Activated B cell treated with CpG ODN at 0.5 μM for 24 hours (primary cell): ENCODE measurements around the gene MBOAT7. TPM values are rescaled to one million over a fixed set of nuclear protein-coding genes. Genes with fewer than 3 reads are reported as not detected.

ENCODE experiments used
- ATAC-seq: fragments of 200-7000 bp; cut with Tn5 transposase; one replicate; pipeline ENCODE4 v1.10.0; 2021; ENCODE audit warnings: low read depth, mild to moderate bottlenecking, moderate library complexity
- CTCF ChIA-PET: fragments of 350-600 bp; sonication (Branson Sonifier 250); formaldehyde crosslinking; loops from one replicate; lab custom pipeline; 2021; ENCODE audit warnings: antibody characterized with exemption; lab: Charles Lee
- POLR2A ChIA-PET: fragments of 350-600 bp; sonication (Branson Sonifier 250); formaldehyde crosslinking; loops from one replicate; lab custom pipeline; 2021; ENCODE audit warnings: antibody characterized with exemption; lab: Charles Lee
- DNase-seq: peaks from one replicate; pipeline ENCODE4 v3.0.0; 2022
- H3K27ac Mint-ChIP-seq: one replicate; pipeline ENCODE4 v1.8.0; 2020; ENCODE audit warnings: mixed read lengths
- H3K27me3 Mint-ChIP-seq: one replicate; pipeline ENCODE4 v1.8.0; 2021; ENCODE audit warnings: mixed read lengths
- H3K36me3 Mint-ChIP-seq: one replicate; pipeline ENCODE4 v1.8.0; 2021; ENCODE audit warnings: low read depth, mixed read lengths
- H3K4me1 Mint-ChIP-seq: one replicate; pipeline ENCODE4 v1.8.0; 2021; ENCODE audit warnings: mixed read lengths
- H3K4me3 Mint-ChIP-seq: one replicate; pipeline ENCODE4 v1.8.0; 2020; ENCODE audit warnings: mild to moderate bottlenecking, mixed read lengths
- H3K9me3 Mint-ChIP-seq: one replicate; pipeline ENCODE4 v1.8.0; 2020; ENCODE audit warnings: mixed read lengths
- intact Hi-C: fragments of 100-400 bp; cut with micrococcal nuclease; formaldehyde crosslinking; loops from one replicate; pipeline ENCODE4 v1.15.1; 2024
- total RNA-seq: library from RNA; stranded (reverse); gene quantifications from 2 replicates; pipeline ENCODE4 v1.2.3, GENCODE V29; 2022
- TF ChIP-seq, protein P1 (sequence below): fragments of 200-600 bp; IDR thresholded peaks from one replicate; pipeline ENCODE4 v1.8.0; 2022; ENCODE audit warnings: antibody characterized with exemption, mild to moderate bottlenecking

The MBOAT7 gene
- total RNA-seq, 1 donor from 2014 or later, result 21.4 TPM

DNA sequence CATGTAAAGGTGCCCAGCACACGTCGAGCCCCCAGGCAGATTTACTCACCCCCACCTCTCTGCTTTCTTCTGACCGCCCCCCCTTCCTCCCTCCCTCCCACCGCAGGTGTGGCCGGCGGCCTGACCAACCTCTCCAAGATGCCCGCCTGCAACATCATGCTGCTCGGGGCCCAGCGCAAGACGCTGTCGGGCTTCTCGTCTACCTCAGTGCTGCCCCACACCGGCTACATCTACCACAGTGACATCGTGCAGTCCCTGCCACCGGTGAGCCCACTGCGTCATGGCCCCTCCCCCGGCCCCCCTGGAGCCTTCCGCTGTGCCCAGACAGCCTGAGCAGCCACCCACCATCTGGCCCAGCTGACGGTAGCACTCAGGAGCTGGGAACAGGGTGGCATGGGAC lies 65.0 kb downstream of the MBOAT7 start:
- Mint-ChIP-seq H3K4me1 (no peaks in the 10 kb centered on the region), H3K4me3 (no peak overlapping the region), H3K27ac (no peak overlapping the region), H3K36me3 (peaks cover 85% of the 10 kb centered on the region), H3K27me3 (no peaks in the 10 kb centered on the region), H3K9me3 (no peaks in the 10 kb centered on the region)
- ChIA-PET CTCF (no interaction called here), POLR2A (interaction anchor here (1.0 kb wide), 1 partner anchor 9 kb away, joined by 3 read pairs; the partner anchor contains the start of genes PRPF31 and TFPT)
- intact Hi-C loops, result no loop called here
- DNase-seq, result no peak
- no peak for ATAC-seq
- TF ChIP-seq, protein P1, sequence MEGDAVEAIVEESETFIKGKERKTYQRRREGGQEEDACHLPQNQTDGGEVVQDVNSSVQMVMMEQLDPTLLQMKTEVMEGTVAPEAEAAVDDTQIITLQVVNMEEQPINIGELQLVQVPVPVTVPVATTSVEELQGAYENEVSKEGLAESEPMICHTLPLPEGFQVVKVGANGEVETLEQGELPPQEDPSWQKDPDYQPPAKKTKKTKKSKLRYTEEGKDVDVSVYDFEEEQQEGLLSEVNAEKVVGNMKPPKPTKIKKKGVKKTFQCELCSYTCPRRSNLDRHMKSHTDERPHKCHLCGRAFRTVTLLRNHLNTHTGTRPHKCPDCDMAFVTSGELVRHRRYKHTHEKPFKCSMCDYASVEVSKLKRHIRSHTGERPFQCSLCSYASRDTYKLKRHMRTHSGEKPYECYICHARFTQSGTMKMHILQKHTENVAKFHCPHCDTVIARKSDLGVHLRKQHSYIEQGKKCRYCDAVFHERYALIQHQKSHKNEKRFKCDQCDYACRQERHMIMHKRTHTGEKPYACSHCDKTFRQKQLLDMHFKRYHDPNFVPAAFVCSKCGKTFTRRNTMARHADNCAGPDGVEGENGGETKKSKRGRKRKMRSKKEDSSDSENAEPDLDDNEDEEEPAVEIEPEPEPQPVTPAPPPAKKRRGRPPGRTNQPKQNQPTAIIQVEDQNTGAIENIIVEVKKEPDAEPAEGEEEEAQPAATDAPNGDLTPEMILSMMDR, result no peak

DNA sequence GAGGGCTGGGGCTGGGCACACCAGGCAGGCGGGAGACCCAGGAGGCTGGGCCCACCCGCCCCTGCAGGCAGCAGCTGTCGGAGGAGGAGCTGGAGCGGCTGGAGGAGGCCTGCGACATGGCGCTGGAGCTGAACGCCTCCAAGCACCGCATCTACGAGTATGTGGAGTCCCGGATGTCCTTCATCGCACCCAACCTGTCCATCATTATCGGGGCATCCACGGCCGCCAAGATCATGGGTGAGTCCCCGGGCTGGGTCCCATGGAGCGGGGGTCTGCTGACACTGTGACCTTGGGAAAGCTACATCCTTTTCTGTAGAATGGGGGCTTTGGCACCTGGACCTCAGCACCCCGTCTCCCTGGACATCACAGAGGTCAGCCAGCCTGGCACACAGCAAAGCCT lies 65.7 kb downstream of the MBOAT7 start:
- Mint-ChIP-seq H3K4me1 (no peaks in the 10 kb centered on the region), H3K27ac (no peak overlapping the region), H3K36me3 (peaks cover 85% of the 10 kb centered on the region), H3K27me3 (no peaks in the 10 kb centered on the region), H3K4me3 (no peak overlapping the region), H3K9me3 (no peaks in the 10 kb centered on the region)
- intact Hi-C loops, result no loop called here
- ATAC-seq (no peak), DNase-seq (no peak)
- POLR2A ChIA-PET, result interaction anchor here (1.0 kb wide), 1 partner anchor 8 kb away, joined by 3 read pairs; the partner anchor contains the start of genes PRPF31 and TFPT
- CTCF ChIA-PET, result no interaction called here
- TF ChIP-seq, protein P1, result no peak

Other genes with a start within 250 kb of the MBOAT7 start
- not detected in 2 replicates for gene CACNG8, start 226.6 kb downstream of the MBOAT7 start, total RNA-seq
- gene CACNG6, start 197.9 kb downstream of the MBOAT7 start, total RNA-seq, result not detected in 2 replicates
- not detected in 2 replicates for gene VSTM1, start 125.7 kb downstream of the MBOAT7 start, total RNA-seq
- not detected in 2 replicates for gene TARM1, start 108.2 kb downstream of the MBOAT7 start, total RNA-seq
- 0.16 TPM in 1 of 2 replicates, not detected in the other for gene OSCAR, start 88.8 kb downstream of the MBOAT7 start, total RNA-seq
- gene NDUFA3, start 86.7 kb downstream of the MBOAT7 start, total RNA-seq, result 94.7 and 96.1 TPM in 2 replicates
- 16.6 and 17.9 TPM in 2 replicates for gene TFPT, start 73.9 kb downstream of the MBOAT7 start, total RNA-seq
- 78.9 and 79.3 TPM in 2 replicates for gene PRPF31, start 73.8 kb downstream of the MBOAT7 start, total RNA-seq
- gene CNOT3, start 51.8 kb downstream of the MBOAT7 start, total RNA-seq, result 53.2 and 64.6 TPM in 2 replicates
- gene LENG1, start 29.9 kb downstream of the MBOAT7 start, total RNA-seq, result 8.3 and 8.4 TPM in 2 replicates
- not detected in 2 replicates for gene TMC4, start 16.4 kb downstream of the MBOAT7 start, total RNA-seq
- gene TSEN34, start 1.7 kb upstream of the MBOAT7 start, total RNA-seq, result 15.0 and 19.4 TPM in 2 replicates
- 1,946 and 2,185 TPM in 2 replicates for gene RPS9, start 11.3 kb upstream of the MBOAT7 start, total RNA-seq
- 0.37 and 1.1 TPM in 2 replicates for gene LILRB3, start 33.4 kb upstream of the MBOAT7 start, total RNA-seq
- not detected in 2 replicates for gene LILRA6, start 53.2 kb upstream of the MBOAT7 start, total RNA-seq
- 0.24 and 0.38 TPM in 2 replicates for gene LILRB5, start 67.7 kb upstream of the MBOAT7 start, total RNA-seq
- gene LILRB2, start 91.5 kb upstream of the MBOAT7 start, total RNA-seq, result 7.6 and 7.9 TPM in 2 replicates
- 1.3 and 1.9 TPM in 2 replicates for gene LILRA5, start 123.6 kb upstream of the MBOAT7 start, total RNA-seq
- gene LILRA4, start 149.6 kb upstream of the MBOAT7 start, total RNA-seq, result 26.3 and 26.6 TPM in 2 replicates
- gene LAIR1, start 175.4 kb upstream of the MBOAT7 start, total RNA-seq, result 30.5 and 31.0 TPM in 2 replicates
- gene TTYH1, start 225.9 kb upstream of the MBOAT7 start, total RNA-seq, result not detected in 2 replicates